HG02588 (cell line): Measurements from ENCODE around the gene ATP6V0D1.
"Not testable (repeated sequence)": the region's sequence is repeated elsewhere in the genome, so short reads cannot be mapped to it uniquely, and the experiment has no call there.

ENCODE experiments used
- ATAC-seq: cut with Tn5 transposase; IDR thresholded peaks from one replicate; pipeline ENCODE4 v1.9.1; 2021; ENCODE audit warnings: mild to moderate bottlenecking, moderate library complexity; ENCODE audit not compliant: unreplicated experiment

Gene ATP6V0D1

DNA sequence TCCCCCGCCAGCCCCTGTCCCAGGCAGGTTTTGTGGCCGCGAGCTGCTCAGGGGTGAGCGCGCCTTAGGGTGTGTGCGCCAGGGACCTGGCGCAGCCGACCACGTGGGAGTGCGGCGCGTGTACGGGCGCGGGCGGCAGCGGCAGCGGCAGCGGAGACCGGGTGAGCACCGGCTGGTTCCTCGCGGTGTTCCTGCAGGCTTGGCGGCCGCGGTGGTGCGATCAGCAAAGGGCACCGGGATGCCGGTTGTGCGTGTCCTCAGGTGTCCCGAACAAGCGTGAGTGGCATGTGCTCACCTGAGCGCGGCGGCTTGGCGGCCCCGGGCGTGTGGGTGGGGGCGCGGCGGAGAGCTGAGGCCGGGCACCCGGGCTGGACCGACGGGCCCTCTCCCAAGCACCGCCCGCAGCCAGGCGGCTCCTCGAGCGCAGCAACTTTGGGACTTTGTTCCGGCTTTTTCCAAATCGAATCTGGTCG lies 50.4 kb downstream of the ATP6V0D1 start:
- ATAC-seq: no peak

DNA sequence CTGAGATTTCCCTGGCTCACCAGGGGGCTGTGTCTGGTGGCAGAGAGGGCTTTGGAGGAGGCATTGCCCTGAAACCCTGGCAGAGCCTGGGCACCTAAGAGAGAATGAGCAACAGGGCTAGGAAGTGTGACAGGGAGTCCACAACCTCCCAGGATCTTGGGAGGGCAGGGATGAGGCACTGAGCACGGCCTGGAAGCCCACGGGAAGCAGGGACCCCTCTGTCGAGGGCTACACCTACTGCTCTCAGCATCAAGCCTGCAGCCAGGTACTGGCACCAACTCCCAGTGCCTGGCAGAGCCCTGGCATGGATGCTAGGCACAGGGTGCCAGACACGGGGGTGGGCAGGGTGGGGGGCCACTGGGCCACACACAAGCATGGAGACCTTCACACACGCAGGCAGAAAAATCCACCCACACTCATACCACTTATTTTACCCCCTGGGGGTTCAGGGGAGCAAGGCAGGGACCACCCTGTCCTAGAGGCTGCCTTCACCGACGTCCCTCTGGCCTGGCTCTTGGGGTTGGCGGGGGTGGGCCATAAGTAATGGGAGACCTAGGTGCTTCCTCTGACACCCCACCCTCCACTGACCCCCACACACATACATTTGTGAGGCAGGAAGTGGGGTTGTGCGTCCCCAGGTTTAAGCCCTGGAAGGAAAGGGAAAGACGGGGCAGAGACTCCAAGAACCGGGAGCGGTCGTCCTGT lies 51.0 kb downstream of the ATP6V0D1 start:
- ATAC-seq: no peak

DNA sequence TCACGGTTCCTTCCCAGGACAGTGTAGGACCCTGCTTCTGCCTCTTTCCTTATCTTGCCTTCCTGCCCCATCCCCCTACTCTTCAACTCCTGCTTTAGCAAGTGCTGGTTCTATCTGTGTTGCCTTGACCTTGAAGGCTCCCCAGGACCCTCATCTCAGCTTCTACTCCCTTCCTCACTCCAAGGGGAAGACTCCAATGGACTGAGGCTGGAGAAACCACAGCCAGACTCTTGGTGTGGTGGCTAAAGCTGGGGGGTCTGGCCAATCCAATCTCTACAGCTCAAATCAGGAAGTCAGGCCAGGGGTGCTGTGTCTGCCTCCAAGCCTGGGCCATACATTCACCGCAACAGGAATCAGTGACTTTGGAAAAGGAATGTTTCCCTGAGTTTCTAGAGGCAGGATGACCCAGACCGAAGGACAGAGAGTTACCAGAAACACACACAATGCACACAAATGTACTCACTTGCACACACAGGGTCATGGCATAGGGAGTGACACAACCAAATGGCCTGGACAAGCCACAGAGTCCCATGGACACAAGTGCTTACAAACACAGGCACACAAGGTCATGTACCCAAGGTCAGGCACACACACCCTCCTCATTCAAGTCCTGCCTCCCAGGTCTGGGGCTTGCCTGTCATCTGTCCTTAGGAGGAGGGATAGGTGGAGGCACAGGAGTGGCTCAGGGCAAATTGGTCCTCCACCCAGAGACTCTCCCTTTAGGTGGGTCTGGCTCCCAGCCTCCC lies 51.7 kb downstream of the ATP6V0D1 start:
- no peak for ATAC-seq

DNA sequence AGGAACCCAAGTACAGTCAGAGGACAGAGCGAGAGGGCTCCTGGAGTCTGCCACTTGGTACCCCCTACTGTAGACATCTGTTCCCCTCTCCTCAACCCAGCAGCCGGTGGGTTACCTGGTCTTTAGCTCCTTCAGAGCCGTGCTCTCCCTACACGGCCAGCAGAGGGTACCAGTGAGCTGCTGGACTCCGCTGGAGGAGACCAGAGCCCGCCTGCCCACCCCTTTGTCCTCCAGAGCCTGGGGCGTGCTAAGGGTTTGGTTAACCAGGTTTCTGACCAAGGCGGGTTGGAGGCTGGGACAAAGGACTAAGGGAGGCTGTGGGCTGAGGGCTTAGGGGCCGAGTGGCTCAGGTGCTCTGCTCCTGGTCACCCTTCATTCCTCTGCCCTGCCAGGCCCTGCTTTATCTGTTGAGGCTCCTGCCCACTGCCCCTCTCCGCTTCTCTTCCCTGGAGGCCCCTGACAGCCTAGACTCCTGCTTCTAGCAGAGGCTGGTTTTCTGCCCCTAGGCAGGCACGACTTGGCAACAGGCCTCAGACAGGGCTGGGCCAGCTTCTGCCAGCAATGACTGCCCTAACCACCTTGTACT lies 52.7 kb downstream of the ATP6V0D1 start:
- no peak for ATAC-seq

DNA sequence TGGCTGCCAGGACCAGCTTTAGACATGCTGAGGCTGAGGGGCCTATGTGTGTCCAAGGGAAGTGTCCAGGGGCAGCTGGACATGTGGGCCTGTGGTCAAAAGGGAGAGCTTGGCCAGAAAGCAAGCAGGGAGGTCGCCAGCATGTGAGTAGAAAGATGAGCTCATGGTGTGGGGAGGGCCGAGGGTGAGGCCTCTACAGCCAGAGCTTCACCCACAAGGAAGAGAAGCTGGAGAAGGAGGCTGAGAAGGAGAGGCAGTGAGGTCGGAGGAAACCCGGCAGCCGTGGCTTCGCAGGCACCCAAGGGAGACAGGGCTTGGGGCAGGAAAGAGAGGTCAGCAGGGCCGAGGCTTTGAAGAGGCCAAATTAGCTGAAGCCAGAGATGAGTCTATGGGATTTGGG lies 54.0 kb downstream of the ATP6V0D1 start:
- ATAC-seq: no peak

DNA sequence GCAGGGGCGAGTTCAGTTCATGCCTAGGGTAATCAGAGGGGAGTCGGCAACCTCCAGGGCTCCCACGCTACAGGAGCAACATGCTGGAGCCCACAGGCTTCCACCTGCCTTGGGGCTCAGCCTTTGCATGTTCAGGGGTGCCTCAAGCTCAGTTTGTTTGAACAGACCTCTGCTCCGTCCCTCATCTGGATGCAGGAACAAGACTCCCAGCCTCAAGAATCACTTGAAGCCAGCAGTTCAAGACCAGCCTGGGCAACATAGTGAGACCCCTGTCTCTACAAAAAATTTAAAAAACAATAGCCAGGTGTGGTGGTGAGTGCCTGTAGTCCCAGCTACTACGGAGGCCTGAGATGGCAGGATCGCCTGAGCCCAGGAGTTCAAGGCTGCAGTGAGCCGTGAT lies 54.9 kb downstream of the ATP6V0D1 start:
- no peak for ATAC-seq

DNA sequence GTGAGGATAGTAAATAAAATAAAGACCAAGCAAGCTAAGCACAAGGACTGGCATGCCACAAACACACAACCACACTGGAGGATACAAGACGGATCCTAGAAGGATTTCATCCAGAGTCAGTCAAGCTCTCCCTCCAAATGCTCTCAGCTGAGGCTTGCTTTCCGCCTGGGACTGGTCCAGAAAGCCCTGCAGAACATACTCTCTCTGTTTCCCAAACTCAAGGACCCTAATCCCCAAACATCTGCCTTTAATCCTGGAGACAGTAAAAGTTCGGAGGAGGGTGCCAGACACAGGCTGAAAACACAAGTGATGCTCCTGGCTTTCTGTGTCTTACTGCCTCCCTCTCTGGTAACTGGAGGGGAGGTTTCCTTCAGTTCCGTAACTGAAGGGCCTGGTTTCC lies 55.4 kb downstream of the ATP6V0D1 start:
- ATAC-seq: no peak

DNA sequence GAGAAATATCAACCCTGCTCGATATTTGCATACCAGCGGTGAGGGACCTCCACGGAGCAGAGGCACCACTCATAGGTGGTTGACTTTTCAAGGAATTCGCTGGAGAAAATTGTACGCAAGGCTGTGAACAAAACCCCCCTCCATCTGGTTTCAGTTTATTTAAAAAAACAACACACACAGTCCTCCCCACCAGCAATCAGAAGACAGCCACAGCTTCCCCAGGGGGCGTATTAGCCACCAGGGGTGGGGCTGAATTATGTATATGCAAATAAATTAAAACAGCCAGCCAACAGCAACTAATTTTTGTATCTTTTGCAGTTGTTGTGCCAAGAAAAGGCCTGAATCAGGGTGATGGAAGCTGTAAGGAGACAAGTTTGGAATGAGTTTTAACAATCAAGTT lies 55.9 kb downstream of the ATP6V0D1 start:
- ATAC-seq: no peak

DNA sequence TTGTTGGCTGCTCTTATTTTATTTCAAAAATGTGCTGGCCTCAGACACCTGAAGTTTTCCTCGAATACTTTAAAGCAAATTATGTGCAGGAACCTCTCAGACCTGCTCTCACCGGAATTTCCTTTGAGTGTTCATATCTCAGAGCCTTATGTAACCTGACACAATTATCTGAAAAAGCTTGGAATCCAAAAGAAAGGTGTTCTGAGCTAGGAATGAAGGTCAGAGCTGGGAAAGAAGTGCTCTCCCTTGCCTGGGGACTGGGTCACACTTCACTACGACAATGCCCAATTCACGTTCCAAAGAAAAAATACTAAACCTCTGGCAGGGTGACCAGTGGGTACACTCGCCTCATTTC lies 56.7 kb downstream of the ATP6V0D1 start:
- ATAC-seq: no peak

DNA sequence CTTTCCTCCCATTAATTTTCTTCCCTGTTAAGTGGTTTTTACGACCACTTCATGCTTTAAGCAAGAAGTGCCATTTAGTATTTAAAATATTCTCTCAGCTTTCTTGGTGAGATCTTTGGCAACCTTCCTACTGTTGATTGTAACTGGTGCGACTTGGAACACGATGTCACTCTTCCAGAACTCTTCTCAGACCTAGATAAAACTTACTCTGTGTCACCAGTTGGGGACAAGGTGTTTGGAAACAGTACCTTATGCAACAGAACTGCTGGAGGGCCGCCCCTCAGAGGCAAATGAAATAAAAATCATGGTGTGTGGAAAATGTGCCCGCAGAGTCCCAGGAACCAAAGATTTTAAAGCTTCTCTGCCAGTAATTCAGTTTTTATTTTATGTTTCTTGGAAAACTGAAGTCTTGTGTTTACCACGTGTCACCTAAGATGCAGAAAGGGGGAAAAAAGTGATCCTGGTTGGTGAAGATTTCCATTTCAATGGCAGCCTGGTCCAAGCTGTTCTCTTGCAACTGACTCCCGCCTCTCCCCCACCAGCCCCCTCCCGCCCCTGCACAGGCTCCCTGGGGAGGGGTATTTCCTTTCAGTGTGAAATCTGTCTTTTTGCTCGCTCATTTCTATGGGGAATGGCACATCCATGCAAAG lies 57.2 kb downstream of the ATP6V0D1 start:
- ATAC-seq: no peak

DNA sequence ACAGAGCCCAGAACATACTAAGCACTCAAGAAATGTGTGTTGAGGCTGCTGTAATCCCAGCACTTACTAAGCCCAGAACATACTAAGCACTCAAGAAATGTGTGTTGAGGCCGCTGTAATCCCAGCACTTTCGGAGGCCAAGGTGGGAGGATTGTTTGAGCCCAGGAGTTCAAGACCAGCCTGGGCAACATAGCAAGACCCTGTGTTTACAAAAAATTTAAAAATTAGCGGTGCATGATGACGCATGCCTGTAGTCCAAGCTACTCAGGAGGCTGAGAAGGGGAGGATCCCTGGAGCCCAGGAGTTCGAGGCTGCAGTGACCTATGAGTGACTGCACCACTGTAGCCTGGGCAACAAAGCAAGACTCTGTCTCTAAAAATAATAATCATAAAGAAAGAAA lies 57.9 kb downstream of the ATP6V0D1 start:
- no peak for ATAC-seq

DNA sequence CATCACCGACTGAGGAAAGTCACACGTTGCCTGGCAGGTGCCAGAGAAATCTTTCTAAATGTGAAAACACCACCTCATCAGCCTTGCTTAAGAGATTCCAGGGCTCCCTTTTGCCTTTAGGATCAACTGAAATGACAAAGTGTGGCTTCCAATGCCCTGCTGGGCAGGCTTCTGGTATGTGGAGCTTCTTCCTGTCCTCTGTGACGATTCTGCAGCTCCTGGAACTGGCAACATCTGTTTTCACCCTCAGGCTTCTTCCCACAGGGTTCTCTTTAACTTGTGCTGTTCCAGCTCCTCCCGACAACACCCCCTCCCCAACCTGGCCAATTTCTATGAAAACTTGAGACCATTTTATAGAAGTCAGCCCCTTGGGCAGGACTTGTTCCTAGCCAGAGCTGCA lies 59.9 kb downstream of the ATP6V0D1 start:
- ATAC-seq: no peak

DNA sequence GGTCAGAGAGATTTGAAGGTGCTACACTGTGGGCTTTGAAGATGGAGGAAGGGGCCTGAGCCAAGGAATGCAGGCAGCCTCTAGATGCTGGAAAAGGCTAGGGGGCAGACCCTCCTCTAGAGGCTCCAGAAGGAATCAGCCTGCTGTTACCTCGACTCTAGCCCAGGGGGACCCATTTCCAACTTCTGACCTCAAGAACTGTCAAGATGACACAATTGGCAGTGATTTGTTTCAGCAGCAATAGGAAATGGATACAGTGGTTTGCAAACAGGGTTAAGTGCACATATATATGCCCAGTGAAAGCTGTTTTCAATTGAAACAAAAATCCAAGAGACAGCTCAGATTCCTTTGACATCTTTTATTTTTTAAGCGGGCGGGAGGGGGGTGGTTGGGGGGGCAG lies 61.0 kb downstream of the ATP6V0D1 start:
- no peak for ATAC-seq

DNA sequence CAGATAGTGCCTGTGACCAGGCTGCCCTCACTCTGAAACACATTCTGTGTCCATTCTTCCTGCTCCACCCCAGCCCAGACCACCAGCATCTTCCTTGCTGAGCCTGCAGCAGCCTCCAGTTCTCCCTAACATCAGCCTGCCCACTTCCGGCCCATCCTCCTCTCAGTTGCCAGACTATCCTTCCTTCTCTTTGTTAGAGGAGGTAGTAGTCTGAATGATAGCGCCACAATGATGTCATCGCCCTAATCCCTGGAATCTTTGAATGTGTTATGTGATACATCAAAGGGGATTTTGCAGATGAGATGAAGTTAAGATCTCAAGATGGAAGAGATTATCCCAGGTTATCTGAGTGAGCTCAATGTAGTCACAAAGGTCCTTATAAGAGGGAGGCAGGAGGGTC lies 61.5 kb downstream of the ATP6V0D1 start:
- no peak for ATAC-seq

DNA sequence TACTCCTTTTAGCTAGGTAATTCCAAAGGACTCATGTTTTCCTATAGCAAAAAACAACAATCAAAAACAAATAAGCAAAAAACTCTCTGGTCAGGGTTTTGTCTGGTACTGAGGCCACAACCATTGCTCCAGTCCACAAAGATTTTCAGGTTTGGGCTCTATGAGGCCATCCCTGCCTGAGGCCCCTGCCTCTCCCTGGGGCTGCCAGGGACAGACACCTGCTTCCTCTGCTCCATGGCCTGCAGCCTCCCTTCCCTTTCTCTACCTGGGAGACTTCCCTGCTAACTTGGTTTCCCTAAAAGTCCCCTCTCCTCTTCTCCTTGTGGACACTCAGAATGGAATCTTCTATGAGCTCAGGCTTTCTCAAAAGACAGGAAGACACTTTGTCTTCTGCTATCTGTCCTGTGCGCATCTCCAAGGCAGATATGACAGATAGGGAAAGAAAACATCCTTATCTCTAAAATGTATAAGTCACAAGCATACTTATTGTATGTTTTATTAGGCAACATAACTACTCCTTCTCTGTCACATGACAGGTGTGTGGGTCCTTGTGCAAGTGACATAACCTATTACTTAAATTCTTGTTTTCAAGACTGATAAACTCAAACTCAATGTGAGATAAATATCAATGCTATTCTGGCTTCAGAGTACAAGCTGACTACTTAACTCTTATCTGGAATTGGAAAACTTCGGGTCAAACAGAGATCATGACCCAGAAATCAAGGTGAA lies 63.5 kb downstream of the ATP6V0D1 start:
- ATAC-seq: no peak

DNA sequence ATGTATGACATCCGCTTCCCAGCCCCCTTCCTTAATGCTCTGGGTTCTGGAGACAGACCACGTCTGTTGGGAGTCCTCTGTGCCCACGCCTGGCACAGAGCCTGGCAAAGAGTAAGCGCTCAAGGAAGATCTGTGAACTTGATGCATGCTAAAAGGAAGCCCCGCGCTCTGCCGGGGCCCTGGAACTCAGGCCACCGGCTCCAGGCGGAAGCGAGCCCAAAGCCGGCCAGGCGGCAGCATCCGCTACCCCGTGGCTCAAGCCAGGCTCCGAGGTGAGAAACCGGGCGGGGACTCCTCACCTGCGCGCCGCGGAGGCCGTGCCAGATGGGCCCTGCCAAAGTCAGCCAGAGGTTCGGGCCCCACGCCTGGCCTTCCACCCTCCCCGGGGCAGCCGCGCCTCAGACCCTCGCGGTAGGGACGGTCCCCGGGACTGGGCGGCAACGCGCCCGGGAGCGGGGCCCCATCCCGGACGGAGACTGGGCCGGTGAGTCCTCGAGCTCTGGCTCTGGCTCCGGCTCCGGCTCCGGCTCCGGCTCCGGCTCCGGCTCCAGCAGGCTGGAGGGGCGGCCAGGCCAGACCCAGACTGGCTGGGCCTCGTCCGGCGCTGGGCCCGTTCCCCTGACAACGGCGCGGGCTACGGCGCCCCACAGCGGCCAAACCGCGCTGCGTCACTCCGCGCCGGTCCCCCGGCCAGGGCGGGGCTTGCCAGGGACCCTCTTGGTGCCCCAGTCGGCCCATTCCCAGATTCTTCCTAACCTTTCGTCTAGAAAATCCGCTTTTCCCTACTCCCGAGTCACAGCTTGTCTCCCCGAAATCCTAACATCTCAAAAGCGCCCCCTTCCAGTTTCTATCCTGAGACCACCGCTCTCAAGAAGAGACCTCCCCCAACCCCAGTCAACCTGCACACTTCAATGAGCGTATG lies 64.8 kb downstream of the ATP6V0D1 start, which contains the start of gene ZDHHC1:
Gene ZDHHC1 (minus strand): TSS at position 606 of the 922 bp plus-strand sequence. CDS start 8,702 bp downstream, outside the sequence.
- peak; percentile 76 for ATAC-seq

DNA sequence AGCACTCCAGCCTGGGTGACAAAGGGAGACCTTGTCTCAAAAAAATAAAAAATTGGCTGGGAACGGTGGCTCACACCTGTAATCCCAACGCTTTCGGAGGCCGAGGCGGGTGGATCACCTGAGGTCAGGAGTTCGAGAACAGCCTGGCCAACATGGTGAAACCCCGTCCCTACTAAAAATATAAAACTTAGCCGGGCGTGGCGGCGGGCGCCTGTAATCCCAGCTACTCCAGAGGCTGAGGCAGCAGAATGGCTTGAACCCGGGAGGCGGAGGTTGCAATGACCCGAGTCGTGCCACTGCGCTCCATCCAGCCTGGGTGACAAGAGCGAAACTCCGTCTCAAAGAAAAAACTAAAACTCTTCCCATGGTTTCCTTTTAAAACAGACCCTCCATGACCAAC lies 65.5 kb downstream of the ATP6V0D1 start:
- not testable (repeated sequence) for ATAC-seq

DNA sequence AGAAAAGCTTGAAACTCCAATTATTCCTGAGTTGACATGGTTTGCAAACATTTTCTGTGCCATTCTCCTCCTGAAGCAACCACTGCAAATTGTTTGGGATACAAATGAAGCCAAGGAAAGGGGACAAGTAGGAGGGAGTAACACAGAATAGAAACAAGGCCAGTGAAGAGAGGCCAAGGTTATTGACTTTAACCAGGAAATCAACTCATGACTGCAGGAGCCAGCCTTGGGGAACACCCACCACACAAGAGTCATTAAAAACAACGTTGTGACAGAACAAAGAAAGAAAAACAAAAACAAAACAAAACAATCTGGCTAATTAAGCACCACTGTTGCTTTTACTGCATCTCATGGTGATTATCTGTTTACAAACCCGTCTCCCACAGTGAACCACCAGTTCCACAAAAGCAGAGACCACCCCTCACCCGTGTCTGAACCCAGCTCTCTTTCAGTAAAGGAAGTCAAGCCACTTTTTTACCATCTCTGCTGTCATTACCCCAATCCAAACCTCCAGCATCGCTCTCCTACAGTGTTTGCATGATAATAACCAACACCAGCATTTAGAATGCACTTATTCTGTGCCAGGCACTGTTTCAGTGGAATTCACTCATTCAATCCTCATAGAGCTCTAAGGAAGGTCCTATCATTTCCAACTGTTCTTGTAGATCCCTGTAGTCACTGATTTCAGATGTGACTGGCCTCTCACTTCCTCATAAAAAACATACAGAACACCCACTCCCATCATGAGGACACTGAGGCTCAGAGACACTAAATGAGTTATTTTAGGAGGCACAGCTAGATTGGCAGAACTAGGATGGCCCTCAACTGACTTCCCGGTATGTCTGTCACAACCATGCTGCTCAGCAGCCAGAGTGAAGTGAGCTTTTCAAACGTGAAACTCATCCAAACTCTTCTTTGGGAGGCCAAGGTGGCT lies 66.7 kb downstream of the ATP6V0D1 start:
- ATAC-seq: no peak

DNA sequence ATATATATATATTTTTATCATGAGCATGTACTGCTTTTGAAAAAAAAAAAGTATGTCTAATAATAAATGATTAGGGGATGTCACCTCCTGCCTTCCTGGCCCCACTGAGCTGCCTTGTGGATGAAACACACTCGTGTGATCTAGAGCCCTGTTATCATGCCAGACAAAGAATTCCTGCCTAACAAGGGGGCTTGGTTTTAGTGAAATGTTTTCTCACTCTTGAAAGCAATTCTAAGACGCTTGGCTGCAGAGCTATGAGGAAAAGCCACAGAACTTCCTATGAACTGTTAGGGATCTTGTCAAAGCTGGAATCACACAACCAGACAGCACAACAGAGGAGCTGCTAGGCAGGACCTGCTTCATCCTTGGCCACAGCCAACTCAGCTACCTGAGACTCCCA lies 68.7 kb downstream of the ATP6V0D1 start:
- ATAC-seq: no peak
